ENCODE measurements around the gene ASXL1.

The ASXL1 gene

DNA sequence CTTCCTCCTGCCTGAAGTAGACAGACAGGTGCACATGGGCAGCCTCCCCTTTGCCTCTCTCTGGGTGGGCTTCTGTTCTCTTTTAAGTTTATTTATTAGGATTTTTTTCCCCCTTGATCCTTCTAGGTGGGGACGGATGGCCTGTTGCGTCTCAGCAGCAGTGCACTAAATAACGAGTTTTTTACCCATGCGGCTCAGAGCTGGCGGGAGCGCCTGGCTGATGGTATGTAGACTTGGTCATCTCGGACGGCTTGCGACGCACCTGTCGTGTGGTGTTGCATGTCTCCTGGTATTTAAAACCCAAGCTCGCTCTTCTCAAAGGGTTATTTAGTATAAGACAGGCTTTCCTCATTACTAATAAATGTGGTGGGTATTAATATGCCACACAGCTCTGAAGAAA is 73.3 kb downstream of the ASXL1 start:
- Mint-ChIP-seq H3K27ac (no peak overlapping the region), H3K4me3 (no peak overlapping the region), H3K4me1 (ENCODE audit: low read depth) (no peaks in the 10 kb centered on the region), H3K27me3 (no peaks in the 10 kb centered on the region), H3K36me3 (ENCODE audit: low read depth) (peaks cover 93% of the 10 kb centered on the region), H3K9me3 (no peaks in the 10 kb centered on the region)

DNA sequence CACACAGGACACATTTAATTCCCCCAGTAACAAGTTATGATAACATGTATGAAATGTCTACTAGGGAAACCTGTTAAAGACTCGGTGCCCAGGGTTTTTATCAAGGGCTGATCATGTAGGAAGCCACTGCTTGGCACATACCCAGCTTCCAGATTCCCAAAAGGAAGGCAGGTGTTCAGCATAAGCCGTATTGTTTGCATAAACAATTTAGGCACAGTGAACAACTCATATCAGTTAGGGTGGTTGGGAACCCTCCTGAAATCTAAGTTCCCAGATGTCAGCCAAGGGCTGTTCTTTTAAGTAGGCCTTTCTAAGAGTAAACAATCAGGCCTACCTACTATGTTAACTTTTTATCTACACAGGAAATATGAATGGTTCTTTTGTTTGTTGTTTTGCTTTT is 74.1 kb downstream of the ASXL1 start:
- Mint-ChIP-seq H3K27me3 (no peaks in the 10 kb centered on the region), H3K4me1 (ENCODE audit: low read depth) (no peaks in the 10 kb centered on the region), H3K27ac (peak overlapping the region; percentile 18), H3K9me3 (no peaks in the 10 kb centered on the region), H3K4me3 (no peak overlapping the region), H3K36me3 (ENCODE audit: low read depth) (peaks cover 96% of the 10 kb centered on the region)

DNA sequence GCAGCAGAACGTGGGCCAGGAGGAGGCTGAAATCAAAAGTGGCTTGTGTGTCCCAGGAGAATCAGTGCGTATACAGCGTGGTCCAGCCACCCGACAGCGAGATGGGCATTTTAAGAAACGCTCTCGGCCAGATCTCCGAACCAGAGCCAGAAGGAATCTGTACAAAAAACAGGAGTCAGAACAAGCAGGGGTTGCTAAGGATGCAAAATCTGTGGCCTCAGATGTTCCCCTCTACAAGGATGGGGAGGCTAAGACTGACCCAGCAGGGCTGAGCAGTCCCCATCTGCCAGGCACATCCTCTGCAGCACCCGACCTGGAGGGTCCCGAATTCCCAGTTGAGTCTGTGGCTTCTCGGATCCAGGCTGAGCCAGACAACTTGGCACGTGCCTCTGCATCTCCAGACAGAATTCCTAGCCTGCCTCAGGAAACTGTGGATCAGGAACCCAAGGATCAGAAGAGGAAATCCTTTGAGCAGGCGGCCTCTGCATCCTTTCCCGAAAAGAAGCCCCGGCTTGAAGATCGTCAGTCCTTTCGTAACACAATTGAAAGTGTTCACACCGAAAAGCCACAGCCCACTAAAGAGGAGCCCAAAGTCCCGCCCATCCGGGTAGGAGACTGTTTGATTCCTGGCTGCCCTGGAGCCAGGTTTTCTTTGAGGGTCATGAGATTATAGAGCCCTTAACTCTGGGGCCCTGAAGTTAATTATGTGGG is 75.3 kb downstream of the ASXL1 start:
- no peaks in the 10 kb centered on the region for H3K9me3 Mint-ChIP-seq
- H3K27me3 Mint-ChIP-seq, result no peaks in the 10 kb centered on the region
- H3K4me1 Mint-ChIP-seq (ENCODE audit: low read depth), result peaks cover 6% of the 10 kb centered on the region
- H3K27ac Mint-ChIP-seq, result no peak overlapping the region
- peaks cover 95% of the 10 kb centered on the region for H3K36me3 Mint-ChIP-seq (ENCODE audit: low read depth)
- no peak overlapping the region for H3K4me3 Mint-ChIP-seq

DNA sequence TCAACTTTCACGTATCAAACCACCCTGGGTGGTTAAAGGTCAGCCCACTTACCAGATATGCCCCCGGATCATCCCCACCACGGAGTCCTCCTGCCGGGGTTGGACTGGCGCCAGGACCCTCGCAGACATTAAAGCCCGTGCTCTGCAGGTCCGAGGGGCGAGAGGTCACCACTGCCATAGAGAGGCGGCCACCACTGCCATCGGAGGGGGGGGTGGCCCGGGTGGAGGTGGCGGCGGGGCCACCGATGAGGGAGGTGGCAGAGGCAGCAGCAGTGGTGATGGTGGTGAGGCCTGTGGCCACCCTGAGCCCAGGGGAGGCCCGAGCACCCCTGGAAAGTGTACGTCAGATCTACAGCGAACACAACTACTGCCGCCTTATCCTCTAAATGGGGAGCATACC is 76.3 kb downstream of the ASXL1 start:
- Mint-ChIP-seq H3K27ac (no peak overlapping the region), H3K36me3 (ENCODE audit: low read depth) (peaks cover 96% of the 10 kb centered on the region), H3K4me3 (no peak overlapping the region), H3K9me3 (no peaks in the 10 kb centered on the region), H3K4me1 (ENCODE audit: low read depth) (peaks cover 16% of the 10 kb centered on the region), H3K27me3 (no peaks in the 10 kb centered on the region)

DNA sequence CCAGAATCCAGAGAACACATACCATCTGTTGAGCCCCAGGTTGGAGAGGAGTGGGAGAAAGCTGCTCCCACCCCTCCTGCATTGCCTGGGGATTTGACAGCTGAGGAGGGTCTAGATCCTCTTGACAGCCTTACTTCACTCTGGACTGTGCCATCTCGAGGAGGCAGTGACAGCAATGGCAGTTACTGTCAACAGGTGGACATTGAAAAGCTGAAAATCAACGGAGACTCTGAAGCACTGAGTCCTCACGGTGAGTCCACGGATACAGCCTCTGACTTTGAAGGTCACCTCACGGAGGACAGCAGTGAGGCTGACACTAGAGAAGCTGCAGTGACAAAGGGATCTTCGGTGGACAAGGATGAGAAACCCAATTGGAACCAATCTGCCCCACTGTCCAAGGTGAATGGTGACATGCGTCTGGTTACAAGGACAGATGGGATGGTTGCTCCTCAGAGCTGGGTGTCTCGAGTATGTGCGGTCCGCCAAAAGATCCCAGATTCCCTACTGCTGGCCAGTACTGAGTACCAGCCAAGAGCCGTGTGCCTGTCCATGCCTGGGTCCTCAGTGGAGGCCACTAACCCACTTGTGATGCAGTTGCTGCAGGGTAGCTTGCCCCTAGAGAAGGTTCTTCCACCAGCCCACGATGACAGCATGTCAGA is 77.4 kb downstream of the ASXL1 start:
- H3K9me3 Mint-ChIP-seq, result no peaks in the 10 kb centered on the region

DNA sequence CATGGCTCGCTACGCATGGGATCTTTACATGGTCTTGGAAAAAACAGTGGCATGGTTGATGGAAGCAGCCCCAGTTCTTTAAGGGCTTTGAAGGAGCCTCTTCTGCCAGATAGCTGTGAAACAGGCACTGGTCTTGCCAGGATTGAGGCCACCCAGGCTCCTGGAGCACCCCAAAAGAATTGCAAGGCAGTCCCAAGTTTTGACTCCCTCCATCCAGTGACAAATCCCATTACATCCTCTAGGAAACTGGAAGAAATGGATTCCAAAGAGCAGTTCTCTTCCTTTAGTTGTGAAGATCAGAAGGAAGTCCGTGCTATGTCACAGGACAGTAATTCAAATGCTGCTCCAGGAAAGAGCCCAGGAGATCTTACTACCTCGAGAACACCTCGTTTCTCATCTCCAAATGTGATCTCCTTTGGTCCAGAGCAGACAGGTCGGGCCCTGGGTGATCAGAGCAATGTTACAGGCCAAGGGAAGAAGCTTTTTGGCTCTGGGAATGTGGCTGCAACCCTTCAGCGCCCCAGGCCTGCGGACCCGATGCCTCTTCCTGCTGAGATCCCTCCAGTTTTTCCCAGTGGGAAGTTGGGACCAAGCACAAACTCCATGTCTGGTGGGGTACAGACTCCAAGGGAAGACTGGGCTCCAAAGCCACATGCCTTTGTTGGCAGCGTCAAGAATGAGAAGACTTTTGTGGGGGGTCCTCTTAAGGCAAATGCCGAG is 78.2 kb downstream of the ASXL1 start:
- Mint-ChIP-seq H3K36me3 (ENCODE audit: low read depth) (peaks cover 88% of the 10 kb centered on the region), H3K27ac (peak overlapping the region; percentile 40), H3K9me3 (no peaks in the 10 kb centered on the region), H3K4me3 (no peak overlapping the region), H3K4me1 (ENCODE audit: low read depth) (peaks cover 23% of the 10 kb centered on the region), H3K27me3 (no peaks in the 10 kb centered on the region)

More for the DNA sequence above, 77.4 kb downstream of the ASXL1 start:
- no peaks in the 10 kb centered on the region for H3K27me3 Mint-ChIP-seq
- no peak overlapping the region for H3K27ac Mint-ChIP-seq
- peaks cover 89% of the 10 kb centered on the region for H3K36me3 Mint-ChIP-seq (ENCODE audit: low read depth)
- no peak overlapping the region for H3K4me3 Mint-ChIP-seq
- H3K4me1 Mint-ChIP-seq (ENCODE audit: low read depth), result peaks cover 23% of the 10 kb centered on the region

DNA sequence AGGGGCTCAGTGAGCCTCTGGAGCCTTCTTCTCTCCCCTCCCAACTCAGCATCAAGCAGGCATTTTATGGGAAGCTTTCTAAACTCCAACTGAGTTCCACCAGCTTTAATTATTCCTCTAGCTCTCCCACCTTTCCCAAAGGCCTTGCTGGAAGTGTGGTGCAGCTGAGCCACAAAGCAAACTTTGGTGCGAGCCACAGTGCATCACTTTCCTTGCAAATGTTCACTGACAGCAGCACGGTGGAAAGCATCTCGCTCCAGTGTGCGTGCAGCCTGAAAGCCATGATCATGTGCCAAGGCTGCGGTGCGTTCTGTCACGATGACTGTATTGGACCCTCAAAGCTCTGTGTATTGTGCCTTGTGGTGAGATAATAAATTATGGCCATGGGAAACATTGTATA is 78.8 kb downstream of the ASXL1 start:
- Mint-ChIP-seq H3K36me3 (ENCODE audit: low read depth) (peaks cover 82% of the 10 kb centered on the region), H3K27me3 (no peaks in the 10 kb centered on the region), H3K9me3 (no peaks in the 10 kb centered on the region), H3K4me3 (no peak overlapping the region), H3K4me1 (ENCODE audit: low read depth) (peaks cover 23% of the 10 kb centered on the region), H3K27ac (no peak overlapping the region)

DNA sequence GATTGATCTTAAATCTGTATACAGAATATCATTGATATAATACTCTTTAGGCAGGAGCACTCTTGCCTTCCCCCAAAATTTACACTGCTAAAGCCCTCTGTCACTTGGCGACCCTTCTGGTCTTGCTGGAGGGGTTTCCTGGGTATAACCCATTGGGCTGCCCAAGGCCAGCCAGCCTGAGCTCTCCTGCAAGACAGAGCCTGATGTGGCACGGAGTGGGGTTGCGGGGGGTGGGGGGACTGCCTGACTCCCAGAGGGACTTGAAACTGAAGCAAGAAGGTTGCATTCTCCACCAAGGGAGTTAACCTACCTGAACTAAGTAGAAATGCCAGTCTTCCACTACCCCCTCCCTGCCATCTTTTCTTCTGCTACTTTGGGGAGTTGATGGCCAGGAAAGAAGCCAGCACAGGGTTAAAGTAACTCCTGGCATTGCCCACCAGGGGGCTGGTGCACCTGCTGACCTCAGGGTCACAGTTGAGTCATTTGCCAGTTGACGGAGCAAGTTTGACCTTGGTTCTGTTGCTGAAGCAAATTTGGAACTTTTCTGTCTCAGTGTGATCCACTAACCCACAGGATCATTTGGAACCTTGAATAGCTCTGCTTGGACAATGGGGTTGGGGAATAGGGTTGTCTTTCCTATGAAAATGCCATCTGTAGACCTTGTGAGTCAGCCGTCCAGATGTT is 79.4 kb downstream of the ASXL1 start:
- H3K4me1 Mint-ChIP-seq (ENCODE audit: low read depth), result peaks cover 25% of the 10 kb centered on the region
- H3K27me3 Mint-ChIP-seq, result no peaks in the 10 kb centered on the region
- H3K4me3 Mint-ChIP-seq, result no peak overlapping the region
- no peak overlapping the region for H3K27ac Mint-ChIP-seq
- H3K36me3 Mint-ChIP-seq (ENCODE audit: low read depth), result peaks cover 80% of the 10 kb centered on the region
- no peaks in the 10 kb centered on the region for H3K9me3 Mint-ChIP-seq

DNA sequence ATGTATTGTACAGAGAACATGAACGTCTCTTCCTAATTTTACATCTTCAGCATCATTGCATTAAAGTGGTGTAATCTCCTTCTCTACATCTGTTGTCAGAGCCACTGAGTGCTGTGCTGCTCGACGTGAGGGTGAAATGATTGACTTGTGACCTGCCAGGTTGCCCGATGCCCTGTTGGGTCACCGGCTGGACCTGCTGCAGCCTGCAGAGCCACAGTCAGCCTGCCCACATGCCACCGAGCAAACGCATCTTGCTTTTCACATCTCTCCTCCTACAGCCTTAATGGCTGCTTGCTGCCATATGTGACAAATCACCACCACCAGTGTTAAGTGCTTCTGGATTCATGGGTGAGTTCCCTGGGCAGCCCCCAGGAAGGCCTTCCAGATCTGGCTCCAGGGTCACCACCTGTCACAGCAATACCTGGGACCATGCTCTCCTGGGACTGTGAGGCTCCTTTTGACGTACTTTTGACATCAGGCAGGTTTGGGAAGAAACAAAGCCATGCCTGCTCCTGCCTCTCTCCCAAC is 80.3 kb downstream of the ASXL1 start:
- Mint-ChIP-seq H3K27ac (peak overlapping the region; percentile 76), H3K27me3 (no peaks in the 10 kb centered on the region), H3K4me3 (no peak overlapping the region), H3K36me3 (ENCODE audit: low read depth) (peaks cover 77% of the 10 kb centered on the region), H3K4me1 (ENCODE audit: low read depth) (peaks cover 34% of the 10 kb centered on the region), H3K9me3 (no peaks in the 10 kb centered on the region)

DNA sequence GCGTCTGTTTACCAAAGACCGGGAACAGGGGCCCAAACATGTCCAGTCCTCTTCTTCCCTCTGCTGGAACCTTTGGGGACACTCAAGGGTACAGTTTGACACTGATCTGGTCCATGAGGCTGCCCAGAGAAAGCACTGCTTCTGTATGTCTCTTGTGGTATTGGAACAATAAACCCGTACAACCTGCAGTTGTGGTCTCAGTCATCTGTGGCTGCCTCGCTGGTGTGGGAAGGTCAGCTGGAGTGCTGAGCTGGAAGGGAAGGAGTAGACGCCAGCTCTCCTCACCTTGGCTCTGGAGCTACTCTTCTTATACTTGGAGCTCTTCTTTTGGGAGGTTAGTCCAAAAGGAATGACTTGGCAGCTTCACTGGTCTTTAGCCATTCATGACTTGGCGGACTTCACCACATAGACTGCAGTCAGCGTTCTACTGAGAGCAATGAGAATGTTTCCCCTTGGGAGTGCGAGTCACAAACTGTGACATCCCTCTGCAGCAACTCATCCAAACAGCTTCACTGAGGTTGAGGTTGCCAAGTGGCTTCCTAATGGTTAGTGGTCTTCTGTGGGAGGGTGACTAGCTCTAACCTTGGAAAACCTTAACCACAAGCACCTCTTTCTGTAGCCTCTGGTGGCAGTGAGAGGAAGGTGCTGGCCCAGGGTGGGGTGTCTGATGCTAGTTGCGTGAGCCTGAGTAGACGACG is 81.2 kb downstream of the ASXL1 start:
- peak overlapping the region; percentile 32 for H3K4me3 Mint-ChIP-seq
- peaks cover 41% of the 10 kb centered on the region for H3K4me1 Mint-ChIP-seq (ENCODE audit: low read depth)
- peak overlapping the region; percentile 78 for H3K27ac Mint-ChIP-seq
- H3K27me3 Mint-ChIP-seq, result no peaks in the 10 kb centered on the region
- peaks cover 74% of the 10 kb centered on the region for H3K36me3 Mint-ChIP-seq (ENCODE audit: low read depth)
- no peaks in the 10 kb centered on the region for H3K9me3 Mint-ChIP-seq

DNA sequence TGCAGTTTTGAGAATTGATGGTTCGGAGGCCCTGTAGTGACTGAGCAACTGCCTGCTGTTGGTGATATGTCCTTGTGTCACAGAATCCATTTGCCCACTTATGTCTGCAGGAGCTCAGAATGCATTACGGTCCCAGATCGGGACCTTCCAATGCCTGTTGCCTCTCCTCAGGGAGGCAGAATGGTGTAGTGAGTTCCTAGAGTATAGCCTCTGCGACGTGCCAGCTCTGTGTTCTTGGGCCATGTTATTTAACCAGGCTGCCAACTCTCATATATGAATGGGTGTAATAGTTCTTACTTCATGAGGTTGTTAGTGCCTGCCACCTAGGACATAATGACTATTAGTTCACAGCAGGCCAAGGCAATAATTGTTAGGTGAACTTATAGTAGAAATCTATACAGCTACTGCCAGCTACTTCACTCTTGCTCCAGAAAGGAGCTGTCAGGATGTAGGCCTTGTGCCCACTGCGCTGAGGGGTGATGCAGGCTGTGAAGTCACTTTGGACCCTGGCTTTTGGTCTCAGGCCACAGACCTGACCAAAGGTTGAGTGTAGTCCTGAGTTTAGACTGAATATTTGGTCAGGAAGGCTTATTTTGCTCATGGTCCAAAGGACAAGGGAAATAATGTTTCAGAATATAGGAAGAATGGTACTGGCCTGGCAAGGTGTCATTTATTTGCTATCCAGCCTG is 82.1 kb downstream of the ASXL1 start:
- H3K27me3 Mint-ChIP-seq, result no peaks in the 10 kb centered on the region
- no peaks in the 10 kb centered on the region for H3K9me3 Mint-ChIP-seq
- peaks cover 71% of the 10 kb centered on the region for H3K36me3 Mint-ChIP-seq (ENCODE audit: low read depth)
- H3K27ac Mint-ChIP-seq, result peak overlapping the region; percentile 15
- H3K4me3 Mint-ChIP-seq, result no peak overlapping the region
- H3K4me1 Mint-ChIP-seq (ENCODE audit: low read depth), result peaks cover 44% of the 10 kb centered on the region

DNA sequence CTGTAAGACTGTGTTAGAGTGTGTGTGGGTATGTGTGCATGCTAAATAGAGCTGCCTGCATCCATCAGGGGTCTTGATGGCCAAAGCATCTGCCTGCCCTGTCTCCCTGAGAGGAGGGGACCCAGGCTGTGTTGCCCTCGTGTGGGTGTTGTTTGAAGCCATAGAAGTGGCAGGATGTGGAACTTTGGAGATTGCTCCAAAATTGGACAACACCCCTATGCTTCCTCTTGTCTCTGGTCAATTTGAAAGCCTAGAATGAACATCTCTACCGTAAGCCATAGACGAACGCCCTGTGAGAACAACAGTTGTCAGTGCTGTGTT is 82.6 kb downstream of the ASXL1 start:
- H3K27me3 Mint-ChIP-seq, result no peaks in the 10 kb centered on the region
- peaks cover 48% of the 10 kb centered on the region for H3K4me1 Mint-ChIP-seq (ENCODE audit: low read depth)
- no peak overlapping the region for H3K4me3 Mint-ChIP-seq
- H3K36me3 Mint-ChIP-seq (ENCODE audit: low read depth), result peaks cover 70% of the 10 kb centered on the region
- no peaks in the 10 kb centered on the region for H3K9me3 Mint-ChIP-seq
- H3K27ac Mint-ChIP-seq, result no peak overlapping the region

DNA sequence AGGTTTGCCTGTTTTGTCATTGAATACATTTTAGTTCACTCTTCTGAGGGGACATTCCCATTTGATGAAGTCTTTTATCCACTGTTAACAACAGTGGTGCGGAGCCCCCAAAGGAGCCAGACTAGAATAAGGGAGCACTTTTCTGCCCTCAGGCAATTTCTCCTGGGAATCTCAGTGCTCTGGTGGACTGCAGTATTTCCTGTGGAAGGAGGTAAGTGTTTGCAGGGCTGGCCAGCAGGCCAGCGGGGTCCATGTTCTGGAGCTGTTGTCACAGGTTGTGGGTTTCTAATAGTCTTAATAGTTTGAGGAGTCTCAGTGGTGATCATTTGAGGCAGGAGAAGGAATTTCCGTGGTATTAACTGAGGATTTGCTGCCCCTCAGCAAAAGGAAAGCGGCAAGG is 83.5 kb downstream of the ASXL1 start:
- Mint-ChIP-seq H3K27me3 (no peaks in the 10 kb centered on the region), H3K9me3 (no peaks in the 10 kb centered on the region), H3K4me1 (ENCODE audit: low read depth) (peaks cover 51% of the 10 kb centered on the region), H3K4me3 (no peak overlapping the region), H3K36me3 (ENCODE audit: low read depth) (peaks cover 62% of the 10 kb centered on the region), H3K27ac (no peak overlapping the region)

Measured in stimulated activated naive CD8-positive, alpha-beta T cell treated with anti-CD3 and anti-CD28 coated beads, Interleukin-15, Interleukin-2, amounts not matched to agents 100 ng/mL and 50 ng/mL, for 24 hours (primary cell).